HG03039 (cell line): ENCODE results near the gene FEM1B.
"Not testable (repeated sequence)": the region's sequence is repeated elsewhere in the genome, so short reads cannot be mapped to it uniquely, and the experiment has no call there.

ENCODE experiments used
- ATAC-seq: cut with Tn5 transposase; IDR thresholded peaks from one replicate; pipeline ENCODE4 v1.9.1; 2021; ENCODE audit warnings: mild to moderate bottlenecking, moderate library complexity; ENCODE audit not compliant: unreplicated experiment

Gene FEM1B

DNA sequence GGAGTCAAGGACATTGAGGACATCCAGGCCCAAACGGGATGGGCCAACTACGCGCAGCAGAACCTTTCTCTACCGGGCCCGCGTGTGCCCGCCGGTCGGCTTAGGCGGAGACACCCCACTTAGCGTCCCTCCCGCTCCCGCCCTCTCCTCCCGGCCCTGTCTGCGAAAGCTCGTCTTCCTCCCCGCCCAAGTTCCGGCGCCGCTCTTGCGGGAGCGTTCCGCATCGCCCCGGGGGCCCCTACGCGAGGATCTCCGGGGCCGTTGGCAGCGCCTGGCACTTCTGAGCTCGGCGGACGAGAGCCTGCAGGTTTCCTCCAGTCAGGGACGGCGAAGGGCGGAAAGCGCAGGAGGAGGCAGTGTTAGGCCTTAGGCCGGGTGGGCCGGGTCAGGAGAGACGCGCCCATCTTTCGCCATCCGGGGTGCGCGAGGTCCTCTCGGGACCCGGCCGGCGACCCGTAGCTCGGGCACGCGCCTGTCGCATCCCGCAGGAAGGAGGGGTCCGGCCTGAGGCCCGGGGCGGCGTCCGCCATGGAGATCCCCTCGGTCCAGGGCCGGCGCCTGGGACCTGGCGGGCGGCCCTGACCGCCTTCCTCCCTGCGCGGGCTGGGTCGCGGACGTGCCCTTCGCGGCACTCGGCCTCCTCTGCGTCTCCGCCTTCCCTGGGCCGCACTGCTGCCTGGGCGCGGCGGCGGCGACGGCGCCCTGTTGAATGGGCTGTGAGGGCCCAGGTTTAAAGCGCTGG is at the start of gene FEM1B:
Gene FEM1B (plus strand): TSS at position 143 of the 742 bp plus-strand sequence. CDS start 673 bp downstream, outside the sequence.
- ATAC-seq = peak; percentile 70

DNA sequence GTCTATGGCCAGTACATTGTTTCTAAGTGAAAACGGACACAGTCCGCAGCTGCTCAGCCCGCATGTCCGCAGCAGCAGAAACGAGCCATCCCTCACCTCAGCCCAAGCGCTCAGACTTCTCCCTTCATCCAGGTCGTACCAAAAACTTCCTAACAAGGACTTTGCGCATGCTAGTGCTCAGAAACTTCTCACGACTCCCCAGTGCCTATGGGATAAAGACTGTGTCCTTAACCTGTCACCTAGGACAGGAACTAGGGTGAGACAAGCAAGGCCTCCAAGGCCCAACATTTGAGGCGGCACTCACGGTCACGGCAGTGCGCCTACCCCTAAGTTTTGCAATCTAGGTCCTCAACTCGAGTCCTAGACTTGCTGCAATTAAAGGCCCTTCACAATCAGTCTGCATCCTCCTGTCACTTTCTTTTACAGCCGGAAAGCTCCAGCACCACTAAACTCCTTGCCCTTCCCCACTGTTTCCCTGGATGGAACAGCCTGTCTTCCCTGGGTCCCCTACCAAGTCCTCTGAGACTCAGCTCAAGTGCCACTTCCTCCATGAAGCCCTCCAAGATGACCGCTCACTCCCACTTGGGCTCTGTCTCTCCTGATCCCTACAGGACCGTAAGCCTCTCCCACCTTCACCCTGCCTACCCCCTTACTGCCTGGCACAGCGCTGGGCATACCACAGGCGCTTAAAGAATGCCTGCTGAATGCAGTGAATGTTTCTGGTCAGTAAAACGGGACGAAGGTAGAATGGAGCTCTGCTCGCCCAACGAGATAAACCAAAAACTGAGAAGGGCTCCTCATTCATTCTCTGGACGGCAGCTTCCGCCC is 49.2 kb upstream of the FEM1B start:
- no peak for ATAC-seq

DNA sequence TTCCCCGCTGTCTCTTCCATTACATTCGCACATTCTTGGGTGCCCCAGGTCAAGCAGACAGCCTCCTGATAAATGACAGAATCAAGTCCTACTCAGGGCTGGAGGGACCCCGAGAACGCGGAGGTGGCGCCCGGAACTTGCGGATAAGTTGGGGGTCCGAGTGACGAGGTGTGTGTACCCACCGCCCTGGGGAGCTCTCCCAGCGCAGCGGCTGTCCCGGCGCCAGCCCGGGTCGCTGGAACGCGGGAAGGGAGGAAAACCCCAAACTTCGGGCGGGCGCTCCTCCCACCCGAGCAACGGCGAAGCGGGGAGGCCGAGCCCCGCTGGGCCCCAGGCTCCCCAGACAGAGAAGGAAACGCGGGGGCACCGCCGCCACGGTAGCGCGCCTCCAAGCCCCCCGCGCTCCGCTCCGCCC is 48.6 kb upstream of the FEM1B start:
- no peak for ATAC-seq

DNA sequence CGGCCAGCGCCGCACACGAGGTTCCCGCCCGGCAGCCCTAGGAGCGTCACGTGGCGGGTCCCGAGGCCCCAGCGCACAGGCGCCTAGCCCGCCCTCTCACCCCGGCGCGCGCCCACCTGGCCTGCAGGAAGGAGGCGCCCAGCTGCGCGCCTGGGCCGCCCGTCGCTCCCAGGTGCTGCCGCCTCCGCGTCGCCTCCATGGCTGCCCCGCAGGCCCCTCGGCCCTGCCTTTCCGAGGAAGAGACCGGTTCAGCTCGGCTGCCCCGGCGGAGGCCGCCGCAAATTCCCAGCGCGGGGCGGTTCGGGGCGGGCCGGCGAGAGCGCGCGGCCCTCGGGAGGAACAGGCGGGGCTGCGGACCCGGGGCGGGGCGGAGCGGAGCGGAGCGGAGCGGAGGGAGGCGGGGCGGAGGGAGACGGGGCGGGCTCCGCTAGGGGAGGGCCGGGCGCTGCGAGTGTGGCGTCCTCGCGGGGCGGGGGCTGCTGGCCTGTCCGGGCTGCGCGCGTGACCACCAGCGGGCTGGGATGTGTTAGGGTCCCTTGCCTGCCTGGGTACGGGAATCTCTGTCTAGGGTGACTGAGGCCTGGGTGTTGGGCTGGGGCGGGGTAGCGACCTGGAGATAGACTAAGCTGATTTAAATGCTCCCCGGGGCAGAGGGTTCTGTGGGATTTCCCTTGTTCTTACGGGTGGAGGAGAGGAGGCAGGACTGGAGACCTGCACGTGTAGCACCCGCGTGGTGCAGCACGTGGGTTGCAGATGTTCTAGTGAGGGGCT is 48.0 kb upstream of the FEM1B start, which contains the start of gene CLN6:
Gene CLN6 (minus strand): TSS at position 343 of the 771 bp plus-strand sequence. CDS start 144 bp downstream, at position 199.
- ATAC-seq = peak; percentile 60

DNA sequence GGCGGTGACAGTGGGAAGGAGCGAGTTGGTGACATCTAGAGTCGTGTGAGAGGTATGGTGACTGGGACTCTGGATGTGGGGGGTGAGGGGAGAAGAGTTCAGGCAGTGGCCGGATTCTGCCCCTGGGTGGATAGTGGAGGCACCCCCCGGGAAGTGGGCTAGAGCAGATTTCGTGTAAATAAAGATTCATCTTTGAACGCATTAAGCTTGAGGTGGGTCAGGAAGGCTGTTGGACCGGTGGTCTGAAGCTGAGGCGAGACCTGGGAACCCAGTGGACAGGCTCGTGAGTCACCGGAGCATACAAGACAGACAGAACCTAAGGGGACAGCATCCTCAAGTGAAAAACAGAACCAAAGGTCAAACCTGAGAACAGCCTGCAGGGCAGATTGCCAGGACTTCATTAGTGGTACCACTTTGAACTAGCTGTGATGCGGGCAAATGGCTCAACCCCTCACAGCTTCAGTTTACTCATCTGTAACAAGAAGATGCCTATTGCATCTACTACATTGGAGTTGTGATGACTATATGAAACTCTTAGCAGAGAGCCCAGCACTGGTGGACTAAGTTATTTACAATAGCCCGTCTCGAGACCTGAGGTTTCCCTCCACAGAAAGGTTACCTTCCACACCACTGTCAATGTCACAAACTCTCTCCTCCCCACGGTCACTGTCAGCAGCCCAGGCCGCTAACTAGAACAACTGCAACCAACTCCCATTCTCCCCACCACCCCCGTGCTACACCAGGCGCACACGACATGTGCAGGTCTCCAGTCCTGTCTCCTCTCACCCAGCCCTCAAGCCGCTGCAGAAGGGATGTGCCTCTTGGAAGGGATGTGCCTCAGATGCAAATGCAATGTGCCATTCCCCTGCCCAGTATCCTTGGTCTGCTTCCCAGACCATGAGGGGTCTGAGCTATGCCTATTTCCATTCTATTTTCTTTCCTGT is 47.1 kb upstream of the FEM1B start:
- ATAC-seq = no peak

DNA sequence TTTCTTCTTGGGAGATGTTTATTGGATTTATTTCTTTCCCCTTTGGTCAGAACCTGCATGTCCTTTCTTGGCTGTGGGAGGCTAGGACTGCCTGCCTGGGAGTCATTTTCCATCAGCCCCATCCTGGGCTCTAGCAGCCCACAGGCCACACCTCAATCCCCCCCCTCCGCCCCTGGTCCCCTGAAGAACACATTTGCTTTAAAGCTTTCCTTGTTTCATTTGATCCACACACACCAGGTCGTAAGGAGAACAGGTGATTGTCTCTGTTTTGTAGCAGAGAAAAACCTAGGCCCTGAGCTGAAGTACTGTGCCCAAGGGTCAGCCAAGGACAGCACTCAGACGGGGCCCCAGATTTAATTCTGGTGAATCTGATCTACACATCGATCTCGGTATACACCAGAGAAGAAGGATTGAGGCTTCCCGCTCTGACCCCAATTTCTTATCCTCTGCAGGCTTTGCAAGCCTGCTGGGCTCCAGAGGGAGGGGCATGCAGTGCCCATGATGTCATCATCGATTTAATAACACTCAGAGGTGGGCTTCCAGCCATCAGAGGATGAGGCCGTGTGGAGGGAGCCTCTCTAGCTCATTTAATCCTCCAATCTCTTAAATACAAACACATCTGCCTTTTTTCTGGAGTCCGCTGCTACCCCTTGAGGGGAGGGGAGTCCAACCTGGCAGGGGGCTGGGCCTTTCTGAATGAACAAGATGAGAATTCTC is 46.3 kb upstream of the FEM1B start:
- no peak for ATAC-seq

DNA sequence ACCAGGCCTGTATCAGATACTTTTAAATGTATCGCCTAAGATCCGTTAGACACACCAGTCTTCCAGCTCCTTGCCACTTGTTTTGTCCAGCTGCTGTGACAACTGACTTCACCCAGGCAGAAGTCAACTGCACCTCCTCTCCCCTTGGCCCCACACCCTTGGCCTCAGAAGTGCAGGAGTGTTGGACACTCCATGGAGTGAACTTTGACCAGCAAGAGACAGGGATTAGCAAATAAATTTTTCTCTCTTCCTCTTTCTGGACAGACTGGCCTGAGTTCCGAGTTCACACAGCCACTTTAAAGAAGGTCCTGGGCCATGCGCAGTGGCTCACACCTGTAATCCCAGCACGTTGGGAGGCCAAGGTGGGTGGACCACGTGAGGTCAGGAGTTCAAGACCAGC is 45.1 kb upstream of the FEM1B start:
- ATAC-seq = no peak

DNA sequence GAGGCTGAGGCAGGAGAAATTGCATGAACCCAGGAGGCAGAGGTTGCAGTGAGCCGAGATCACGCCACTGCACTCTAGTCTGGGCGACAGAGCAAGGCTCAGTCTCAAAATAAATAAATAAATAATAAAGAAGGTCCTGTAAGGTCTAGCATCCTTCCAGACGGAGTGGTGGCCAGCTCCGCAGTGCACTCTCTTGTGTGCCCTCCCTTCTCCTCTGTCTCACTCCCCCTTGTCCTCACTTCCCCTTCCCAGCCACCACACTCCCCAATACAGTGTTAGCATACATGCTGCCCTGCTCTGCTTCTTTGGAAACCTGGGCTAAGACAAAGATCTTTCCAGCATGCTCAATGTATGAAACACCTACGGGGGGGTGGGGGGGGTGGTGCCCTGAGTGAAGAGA is 44.6 kb upstream of the FEM1B start:
- no peak for ATAC-seq

DNA sequence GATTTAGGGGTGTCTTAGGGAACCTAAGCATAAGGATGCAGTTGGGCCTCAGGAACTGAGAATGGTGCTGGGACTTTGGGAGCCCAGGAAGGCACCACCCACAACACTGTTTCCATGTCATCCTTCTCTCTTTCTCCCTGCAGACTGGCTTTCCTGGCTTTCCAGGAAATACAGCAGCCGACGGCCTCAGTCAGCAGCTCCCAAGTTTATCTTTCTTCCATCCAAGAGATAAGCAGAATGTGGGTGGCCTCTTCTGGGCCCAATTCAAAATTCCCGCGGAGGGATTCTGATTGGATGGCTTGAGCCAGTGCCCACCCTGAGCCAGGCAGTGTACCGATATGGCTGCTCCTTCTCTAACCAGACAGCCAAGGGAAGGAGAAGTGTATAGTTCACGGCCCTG is 43.5 kb upstream of the FEM1B start:
- ATAC-seq = no peak

DNA sequence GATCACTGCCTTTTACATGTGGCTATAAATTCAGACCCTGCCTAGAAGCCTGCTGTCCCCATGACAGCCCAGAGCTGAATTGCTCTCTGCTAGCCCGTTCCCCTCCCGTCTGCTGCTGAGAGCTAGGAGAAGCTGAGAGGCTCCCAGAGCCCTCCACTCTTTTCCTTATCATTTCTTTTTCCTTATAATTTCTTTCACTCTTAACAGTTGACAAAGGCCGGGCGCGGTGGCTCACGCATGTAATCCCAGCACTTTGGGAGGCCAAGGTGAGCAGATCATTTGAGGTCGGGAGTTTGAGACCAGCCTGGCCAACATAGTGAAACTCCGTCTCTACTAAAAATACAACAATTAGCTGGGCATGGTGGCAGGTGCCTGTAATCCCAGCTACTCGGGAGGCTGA is 43.0 kb upstream of the FEM1B start:
- not testable (repeated sequence) for ATAC-seq

DNA sequence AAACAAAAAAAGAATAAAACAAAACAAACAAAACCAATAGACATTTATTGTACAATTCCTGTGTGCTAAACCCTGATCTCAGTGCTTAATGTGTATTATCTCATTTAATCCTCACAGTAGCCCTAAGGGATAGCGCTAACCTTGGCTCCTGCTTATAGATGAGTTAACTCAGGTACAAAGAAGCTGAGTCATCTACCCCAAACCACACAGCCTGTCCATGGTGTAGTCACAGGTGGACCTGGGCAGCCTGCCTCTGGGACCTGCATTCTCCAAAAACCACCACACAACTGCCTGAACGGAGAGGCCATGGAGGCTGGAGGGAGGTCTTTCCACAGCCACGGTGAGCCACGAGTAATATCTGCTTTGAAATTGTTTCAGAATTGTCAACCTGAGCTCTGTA is 42.5 kb upstream of the FEM1B start:
- ATAC-seq = no peak

DNA sequence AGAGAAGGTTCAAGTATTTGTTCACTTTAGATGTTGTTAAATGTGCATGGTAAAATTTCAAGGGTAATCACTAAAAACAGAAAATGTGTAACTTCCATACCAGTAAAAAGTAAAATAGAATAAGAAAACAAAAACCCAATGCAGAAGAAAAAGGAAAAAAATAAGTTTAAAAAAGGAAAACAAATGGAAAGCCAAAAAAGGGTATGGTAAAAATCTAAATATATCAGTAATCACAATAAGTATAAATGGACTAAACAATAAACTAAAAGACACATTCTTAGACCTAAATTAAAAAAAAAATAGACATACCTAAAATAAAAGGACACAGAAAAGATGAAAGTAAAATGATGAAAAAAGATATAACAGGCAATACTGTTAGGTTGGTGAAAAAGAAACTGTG is 38.5 kb upstream of the FEM1B start:
- ATAC-seq = no peak

DNA sequence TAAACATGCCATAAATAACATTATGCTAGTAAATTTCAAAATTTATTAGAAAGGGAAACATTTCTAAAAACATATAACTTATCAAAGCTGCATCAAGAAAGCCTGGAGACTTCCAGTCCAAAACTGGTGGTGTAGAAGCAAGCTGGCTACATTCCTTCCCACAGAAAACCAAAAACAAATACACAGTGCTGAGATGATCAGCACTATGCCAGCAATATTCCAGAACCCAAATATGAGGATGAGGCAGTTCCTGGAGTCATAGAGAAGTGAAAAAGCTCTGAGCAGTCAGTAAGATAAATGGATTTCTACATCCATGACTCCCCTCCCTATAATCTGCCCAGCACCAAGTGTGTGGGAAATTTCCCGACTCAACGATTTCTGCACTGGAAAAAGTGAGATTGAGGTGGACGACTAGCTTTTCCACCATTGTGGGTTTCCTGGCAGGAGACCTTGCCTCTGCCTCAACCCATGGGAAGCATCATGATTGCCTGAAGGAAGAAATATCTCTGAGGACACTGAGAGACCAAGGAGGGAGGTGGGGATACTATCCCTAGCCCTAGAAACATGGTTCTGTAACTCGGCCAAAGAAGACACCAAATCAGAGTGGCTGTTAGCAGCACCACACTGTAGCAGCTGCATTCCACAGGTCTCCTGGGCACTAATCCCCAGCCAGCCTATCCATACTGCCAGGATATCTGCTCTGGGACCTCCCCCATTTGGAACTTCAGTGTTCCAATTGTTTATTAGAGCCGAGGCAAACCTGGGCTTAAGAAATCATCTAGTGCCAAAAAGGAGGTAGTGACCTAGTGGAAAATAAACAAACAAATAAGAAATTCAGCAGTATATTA is 36.2 kb upstream of the FEM1B start:
- ATAC-seq = no peak

DNA sequence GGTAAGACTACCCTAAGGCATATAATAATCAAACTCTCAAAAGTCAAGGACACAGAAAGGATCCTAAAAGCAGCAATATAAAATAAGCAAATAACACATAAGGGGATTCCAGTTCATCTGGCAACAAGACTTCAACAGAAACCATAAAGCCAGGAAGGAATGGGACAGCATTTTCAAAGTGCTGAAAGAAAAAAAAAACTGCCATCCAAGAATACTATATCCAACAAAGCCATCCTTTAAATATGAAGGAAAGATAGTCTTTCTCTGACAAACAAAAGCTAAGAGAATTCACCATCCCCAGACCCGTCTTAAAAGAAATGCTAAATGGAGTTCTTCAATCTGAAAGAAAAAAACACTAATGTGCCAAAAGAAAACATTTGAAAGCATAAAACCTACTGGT is 33.3 kb upstream of the FEM1B start:
- no peak for ATAC-seq

DNA sequence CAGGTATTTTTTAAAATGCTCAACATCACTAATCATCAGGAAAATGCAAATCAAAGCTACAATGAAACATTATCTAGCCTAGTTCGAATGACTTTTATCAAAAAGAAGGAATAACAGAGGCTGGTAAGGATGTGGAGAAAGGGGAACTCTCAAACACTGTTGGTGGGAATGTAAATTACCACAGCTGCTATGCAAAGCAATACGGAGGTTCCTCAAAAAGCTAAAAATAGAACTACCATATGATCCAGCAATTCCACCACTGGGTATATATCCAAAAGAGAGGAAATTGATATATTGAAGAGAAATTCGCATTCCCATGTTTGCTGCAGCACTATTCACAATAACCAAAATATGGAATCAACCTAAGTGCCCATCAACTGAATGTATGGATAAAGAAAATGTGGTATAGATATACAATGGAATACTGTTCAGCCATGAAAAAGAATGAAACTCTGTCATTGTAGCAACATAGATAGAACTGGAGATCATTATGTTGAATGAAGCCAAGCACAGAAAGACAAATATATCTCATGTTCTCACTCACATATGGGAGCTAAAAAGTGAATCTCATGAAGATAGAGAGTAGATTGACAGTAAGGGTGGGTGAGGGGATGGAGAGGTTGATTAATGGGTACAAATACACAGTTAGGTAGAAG is 28.4 kb upstream of the FEM1B start:
- ATAC-seq = no peak

DNA sequence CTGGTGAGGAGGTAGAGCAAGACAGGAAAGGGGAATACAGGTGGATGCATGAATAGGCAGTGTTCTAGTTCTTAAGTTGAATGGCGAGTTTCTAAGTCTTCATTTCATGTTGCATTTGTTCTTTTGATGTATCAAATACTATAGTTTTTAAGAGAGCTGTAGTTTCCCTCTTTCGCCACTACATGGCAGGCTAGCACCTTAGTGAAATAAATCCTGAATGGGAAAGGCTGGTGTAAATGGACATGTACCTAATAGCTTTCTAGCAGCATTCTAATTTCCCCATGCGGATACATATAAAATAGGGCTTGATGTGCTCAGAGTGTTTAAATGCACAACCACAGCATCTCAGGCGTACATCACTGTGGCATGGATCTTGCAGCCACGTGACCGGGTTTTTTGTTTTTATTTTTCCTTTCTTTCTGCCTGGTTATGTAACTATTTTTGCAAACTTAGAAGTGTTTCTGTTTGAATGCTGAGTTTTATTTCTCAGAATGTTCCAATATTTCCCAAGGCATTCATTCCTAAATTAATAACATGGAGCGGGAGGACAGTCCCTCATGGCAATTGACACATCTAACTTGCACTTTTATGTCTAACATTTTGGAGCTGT is 24.5 kb upstream of the FEM1B start:
- no peak for ATAC-seq

DNA sequence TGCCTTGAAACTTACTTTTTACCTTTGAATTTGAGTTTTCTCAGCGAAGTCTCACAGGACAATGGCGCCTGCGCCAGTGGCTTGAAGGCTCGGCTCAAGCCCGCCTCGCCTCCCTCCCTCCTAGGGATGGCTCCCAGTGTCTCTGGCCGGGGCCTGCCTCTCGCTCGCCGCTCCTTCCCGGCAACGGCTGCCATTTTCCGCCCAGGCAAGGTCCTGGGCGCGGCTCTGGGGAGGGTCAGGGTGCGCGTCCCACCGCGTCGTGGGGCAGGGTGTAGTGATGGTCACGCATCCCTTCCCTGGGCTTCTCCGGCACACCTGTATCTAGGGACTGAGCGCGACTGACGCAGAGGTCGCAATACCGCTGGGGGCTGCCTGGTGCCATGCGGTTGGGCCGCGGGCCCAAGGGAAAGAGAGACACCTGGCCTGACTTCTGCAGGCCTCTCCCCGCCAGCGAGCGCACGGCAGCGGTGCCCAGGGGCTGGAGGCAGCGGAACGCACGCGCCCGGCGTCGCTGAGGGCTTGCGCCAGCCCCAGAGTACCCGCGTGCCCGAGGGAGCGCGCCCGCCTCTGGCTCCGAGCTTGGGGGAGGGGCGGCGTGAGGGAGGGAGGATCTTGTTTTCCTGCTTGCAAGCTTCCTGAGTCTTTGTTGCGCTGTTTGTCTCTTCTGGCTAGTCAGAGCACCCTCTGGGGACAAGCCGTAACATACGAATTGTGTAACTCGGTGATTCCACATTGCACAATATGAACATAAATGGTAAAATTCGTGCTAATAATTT is 20.7 kb upstream of the FEM1B start:
- no peak for ATAC-seq
